ENCODE results near the gene USHBP1. TPM values are rescaled to one million over a fixed set of nuclear protein-coding genes. Genes with fewer than 3 reads are reported as not detected.

The USHBP1 gene
- total RNA-seq, 6 donors from 2014 or later: 9.1 to 21.4 (median 10.7) TPM

- WGBS, 2 donors: 89 to 95% methylated on average over 7 of the region's 7 CpGs
- no peaks in the 10 kb centered on the region for H3K9me3 ChIP-seq
- TF ChIP-seq EP300 (IDR thresholded peaks at IDR 0.05) (no peak), POLR2AphosphoS5 (IDR thresholded peaks at IDR 0.05) (no peak), CTCF (IDR thresholded peaks at IDR 0.05) (no peak)
- no peak overlapping the region for H3K4me3 ChIP-seq
- ATAC-seq (ENCODE audit: low FRiP score in 2 of 2): no peak
- no peaks in the 10 kb centered on the region for H3K27me3 ChIP-seq
- peaks cover 0 to 23% (median 17%) of the 10 kb centered on the region in 4 donors for H3K36me3 ChIP-seq
- H3K27ac ChIP-seq: peak overlapping the region in 1 of 4 donors; percentile 86
- no peak for DNase-seq
- H3K4me1 ChIP-seq: peaks cover 6 to 32% (median 18%) of the 10 kb centered on the region in 4 donors
These were observed 1.5 kb upstream of the USHBP1 start for GRCh38 chr19:17266026-17266425.

- 58 to 73% methylated on average over 15 to 23 of the region's 23 CpGs for WGBS, 2 donors
- Histone ChIP-seq H3K4me1 (peaks cover 6 to 36% (median 22%) of the 10 kb centered on the region in 4 donors), H3K27me3 (no peaks in the 10 kb centered on the region), H3K4me3 (peak overlapping the region; percentile 26 to 53 (median 44)), H3K9me3 (no peaks in the 10 kb centered on the region), H3K36me3 (peaks cover 0 to 9% (median 4%) of the 10 kb centered on the region in 4 donors), H3K27ac (peak overlapping the region; percentile 67 to 86 (median 74))
- DNase-seq (peak in 1 of 2 donors; percentile 79), ATAC-seq (ENCODE audit: low FRiP score in 2 of 2) (no peak)
- TF ChIP-seq POLR2AphosphoS5 (IDR thresholded peaks at IDR 0.05) (no peak), EP300 (IDR thresholded peaks at IDR 0.05) (no peak), CTCF (IDR thresholded peaks at IDR 0.05) (no peak), POLR2A (IDR thresholded peaks at IDR 0.05) (no peak)
These were observed 569 bp downstream of the USHBP1 start for GRCh38 chr19:17263712-17264640.

DNA sequence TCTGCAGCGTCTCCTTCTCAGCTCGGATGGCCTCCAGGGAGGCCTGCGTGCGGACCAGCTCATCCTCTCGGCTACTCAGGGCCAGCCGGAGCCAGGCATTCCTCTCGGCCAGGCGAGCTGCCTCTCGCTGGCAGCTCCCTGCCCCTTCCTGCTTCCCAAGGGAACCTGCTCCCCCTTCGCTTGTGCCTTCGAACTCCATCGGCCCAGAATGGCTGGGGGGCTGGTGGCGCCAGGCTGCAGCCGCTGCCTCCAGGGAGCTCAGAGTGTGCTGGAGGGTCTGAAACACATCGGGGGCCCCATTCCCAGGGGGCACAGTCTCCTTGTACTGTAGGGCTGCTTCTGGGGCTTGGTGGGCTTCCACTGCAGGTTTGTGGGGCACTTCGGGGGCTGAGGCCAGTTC lies 2.0 kb downstream of the USHBP1 start:
- peaks cover 0 to 12% (median 3%) of the 10 kb centered on the region in 4 donors for H3K36me3 ChIP-seq
- no peak for ATAC-seq (ENCODE audit: low FRiP score in 2 of 2)

GRCh38 chr19:17260842-17261325 lies 3.7 kb downstream of the USHBP1 start:
- H3K9me3 ChIP-seq: no peaks in the 10 kb centered on the region
- H3K36me3 ChIP-seq: peaks cover 0 to 12% (median 6%) of the 10 kb centered on the region in 4 donors
- TF ChIP-seq CTCF (IDR thresholded peaks at IDR 0.05) (peak; percentile 86 to 94 (median 90)), EP300 (IDR thresholded peaks at IDR 0.05) (no peak), POLR2A (IDR thresholded peaks at IDR 0.05) (no peak), POLR2AphosphoS5 (IDR thresholded peaks at IDR 0.05) (no peak)
- 22 to 23% methylated on average over 15 of the region's 15 CpGs for WGBS, 2 donors
- peak overlapping the region in 1 of 4 donors; percentile 44 for H3K27ac ChIP-seq
- H3K4me3 ChIP-seq: peak overlapping the region in 1 of 4 donors; percentile 3
- peaks cover 0 to 13% (median 9%) of the 10 kb centered on the region in 4 donors for H3K4me1 ChIP-seq
- DNase-seq: peak; percentile 81 to 90
- peak; percentile 91 to 93 for ATAC-seq (ENCODE audit: low FRiP score in 2 of 2)
- no peaks in the 10 kb centered on the region for H3K27me3 ChIP-seq

More for the DNA sequence above, 2.0 kb downstream of the USHBP1 start:
- Histone ChIP-seq H3K9me3 (no peaks in the 10 kb centered on the region), H3K4me1 (peaks cover 0 to 23% (median 12%) of the 10 kb centered on the region in 4 donors), H3K27ac (peak overlapping the region in 2 of 4 donors; percentile 54 to 86), H3K4me3 (peak overlapping the region; percentile 7 to 53 (median 44)), H3K27me3 (no peaks in the 10 kb centered on the region)
- peak in 1 of 2 donors; percentile 59 for DNase-seq
- no peak for TF ChIP-seq EP300 (IDR thresholded peaks at IDR 0.05)
- TF ChIP-seq CTCF (IDR thresholded peaks at IDR 0.05): no peak
- TF ChIP-seq POLR2AphosphoS5 (IDR thresholded peaks at IDR 0.05): no peak
- TF ChIP-seq POLR2A (IDR thresholded peaks at IDR 0.05): no peak
- 45 to 64% methylated on average over 13 to 16 of the region's 16 CpGs for WGBS, 2 donors

All from upper lobe of left lung (tissue), 6 donors.